HuH-7 (cell line): ENCODE results near the gene RASSF7.

ENCODE experiments used
- DNase-seq: peaks from one replicate; pipeline ENCODE4 v3.0.0; 2011; ENCODE audit warnings: low spot score

Gene RASSF7

DNA sequence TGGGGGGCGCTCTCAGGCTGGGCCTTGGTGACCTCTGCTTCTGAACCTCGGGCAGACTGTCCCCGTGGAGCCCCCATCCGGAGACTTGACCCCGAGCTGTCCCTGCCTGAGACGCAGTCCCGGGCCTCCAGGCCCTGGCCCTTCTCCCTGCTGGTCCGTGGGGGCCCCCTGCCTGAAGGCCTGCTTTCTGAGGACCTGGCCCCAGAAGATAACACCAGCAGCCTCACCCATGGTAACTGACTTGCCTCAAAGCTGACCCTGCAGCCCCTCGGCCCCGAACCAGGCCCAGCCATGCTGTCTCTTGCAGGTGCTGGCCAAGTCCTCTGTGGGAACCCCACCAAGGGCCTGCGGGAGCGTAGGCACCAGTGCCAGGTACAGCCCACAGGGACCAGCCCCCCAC is 9.2 kb upstream of the RASSF7 start:
- DNase-seq, result no peak

DNA sequence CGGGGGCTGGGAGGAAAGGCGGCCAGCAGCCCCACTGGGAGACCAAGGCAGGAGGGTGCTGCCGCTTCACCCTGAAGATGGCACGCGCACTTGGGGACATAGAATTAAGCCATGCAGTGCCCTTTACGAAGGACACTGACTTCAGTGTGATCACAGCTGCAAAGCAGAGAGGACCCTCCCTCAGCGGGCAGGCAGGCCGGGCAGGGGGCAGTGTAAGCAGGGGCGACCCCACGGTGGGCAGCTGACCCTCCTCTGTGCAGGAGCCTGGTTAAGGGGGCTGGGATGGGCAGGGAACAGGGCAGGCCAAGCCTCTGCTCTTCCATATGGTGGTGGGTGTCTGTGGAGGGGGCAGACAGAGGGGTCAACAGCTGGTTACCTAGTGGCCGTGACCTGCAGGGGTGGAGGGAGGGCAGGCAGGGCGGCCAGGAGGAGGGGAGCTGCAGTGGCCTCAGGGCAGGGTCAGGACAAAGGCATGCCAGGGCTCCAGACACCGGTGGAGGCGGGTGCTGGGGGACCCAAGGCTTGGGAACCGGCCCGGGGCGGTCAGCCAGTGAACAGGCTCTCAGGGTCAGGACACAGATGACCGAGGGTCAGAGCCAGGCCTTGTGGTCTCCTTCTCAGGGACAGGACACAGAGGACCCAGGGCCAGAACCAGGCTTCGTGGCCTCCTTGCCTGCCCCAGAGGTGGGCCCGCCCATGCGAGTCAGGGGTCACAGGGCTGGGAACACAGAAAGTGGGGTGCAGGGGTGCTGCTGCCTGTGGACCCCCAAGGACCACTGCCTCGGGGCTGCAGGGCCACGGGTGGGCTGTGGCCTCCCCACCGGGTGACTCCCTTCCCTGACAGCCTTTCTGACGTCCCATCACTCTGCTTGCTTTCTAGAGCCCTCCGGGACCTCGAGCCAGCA is 7.4 kb upstream of the RASSF7 start:
- no peak for DNase-seq

DNA sequence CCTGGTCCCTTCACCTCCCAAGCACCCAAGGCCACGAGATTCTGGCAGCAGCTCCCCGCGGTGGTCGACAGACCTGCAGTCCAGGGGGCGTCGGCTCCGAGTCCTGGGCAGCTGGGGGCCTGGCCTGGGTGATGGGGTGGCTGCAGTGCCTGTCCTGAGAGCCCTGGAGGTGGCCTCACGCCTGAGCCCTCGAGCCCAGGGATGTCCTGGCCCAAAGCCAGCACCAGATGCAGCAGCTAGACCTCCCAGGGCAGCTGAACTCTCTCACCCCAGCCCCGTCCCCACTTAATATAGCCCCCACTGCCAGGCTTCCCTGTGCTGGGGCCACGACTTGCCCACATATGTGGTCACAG is 6.8 kb upstream of the RASSF7 start:
- DNase-seq, result no peak

DNA sequence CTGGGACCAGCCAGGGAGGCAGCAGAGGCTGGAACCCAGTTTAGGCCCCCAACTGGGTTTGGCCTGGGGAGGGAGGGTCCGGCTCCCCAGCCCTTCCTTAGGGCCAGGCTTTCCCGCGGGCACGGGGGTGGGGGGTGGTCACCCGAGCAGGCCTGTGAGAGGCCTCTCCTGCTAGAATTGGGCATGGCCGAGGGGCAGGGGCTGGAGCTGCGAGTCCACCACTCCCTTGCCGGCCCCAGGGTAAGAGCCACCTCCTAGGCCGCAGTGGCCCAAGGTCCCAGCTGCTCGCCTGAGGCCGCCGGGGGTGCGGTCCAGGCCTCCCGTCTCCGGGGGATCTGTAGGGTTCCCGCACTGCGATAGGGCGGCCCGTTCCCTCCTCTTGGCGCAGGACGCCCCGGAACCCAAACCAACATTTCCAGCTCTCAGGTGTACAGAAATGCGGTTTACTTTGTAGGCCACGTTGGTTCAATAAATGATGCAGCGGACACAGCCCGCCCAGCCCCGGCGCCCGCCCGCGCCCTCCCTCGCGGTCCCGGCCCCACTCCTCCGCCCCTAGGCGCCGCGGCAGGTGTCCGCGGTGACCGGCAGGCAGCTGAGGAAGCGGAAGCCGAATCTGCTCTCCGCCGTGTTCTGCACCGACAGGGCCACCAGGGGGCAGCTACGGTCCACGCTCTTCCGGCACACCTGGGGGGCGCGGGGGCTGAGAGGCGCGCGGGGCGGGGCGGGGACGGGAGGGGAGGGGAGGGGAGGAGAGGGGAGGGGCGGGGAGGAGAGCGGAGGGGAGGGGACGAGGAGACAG is 6.1 kb upstream of the RASSF7 start:
- DNase-seq, result peak; percentile 78

DNA sequence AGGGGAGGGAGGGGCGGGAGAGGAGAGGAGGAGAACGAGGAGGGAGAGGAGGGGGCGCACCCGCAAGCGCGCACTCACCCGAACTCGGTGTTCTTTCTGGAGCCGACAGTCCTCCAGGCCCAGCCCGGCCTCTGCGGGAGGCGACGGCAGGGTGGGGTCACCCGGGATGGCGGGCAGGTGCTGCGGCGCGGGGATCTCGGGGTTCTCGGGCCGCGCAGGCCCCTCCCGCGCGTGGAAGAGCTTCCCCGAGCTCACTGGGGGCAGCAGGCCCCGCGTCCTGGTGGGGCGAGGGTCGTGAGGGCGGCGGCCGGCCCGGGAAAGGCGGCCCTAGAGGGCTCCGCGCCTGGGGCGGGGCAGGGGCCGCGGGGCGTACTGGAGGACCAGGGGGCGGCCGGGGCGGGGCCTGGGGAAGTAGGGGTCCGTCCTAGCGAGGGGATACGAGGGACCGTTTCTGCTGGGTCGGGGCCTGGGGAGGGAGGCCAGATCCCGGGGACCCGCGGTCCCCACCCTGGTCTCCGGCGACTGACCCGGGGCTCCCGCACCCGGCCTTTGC is 5.5 kb upstream of the RASSF7 start:
- no peak for DNase-seq

DNA sequence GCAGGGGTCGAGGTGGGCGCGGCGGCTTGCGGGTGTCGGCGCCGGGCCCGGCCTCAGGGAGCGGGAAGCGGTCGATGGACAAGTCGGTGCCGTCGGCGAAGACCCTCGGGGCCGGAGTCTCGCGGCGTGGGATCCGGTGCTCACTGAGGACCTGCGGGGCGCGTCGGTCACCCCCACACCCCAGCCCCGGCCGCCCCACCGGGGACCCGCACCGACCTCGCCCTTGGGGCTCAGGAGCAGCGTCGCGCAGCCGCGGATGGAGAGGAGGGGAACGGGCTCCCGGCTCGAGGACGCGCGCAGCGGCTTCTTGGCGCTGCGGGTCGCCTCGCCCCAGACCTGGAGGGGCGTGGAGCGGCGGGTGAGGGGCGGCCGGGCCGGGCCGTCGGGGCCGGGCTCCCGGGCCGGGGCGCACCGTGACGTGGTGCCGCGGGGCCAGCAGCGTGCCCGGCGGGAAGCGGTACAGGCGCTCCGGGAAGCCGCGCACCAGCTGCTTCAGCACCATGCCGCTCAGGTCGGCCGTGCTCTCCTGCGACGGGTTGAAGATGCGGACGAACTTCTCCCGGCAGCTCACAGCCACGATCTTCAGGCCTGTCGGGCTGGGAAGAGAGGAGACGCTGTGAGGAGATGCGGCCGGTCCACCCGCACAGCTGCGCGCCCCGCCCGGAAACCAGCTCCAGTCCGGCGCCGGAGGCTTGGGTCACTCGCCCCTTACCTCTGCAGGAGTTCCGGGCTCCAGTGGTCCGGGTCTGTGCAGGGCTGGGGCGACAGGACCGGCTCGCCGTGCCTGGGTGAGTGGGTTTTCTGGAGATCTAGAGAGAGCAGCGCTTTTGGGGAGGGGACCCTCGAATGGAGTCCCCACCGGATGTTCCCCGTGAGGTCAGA is 4.7 kb upstream of the RASSF7 start:
- no peak for DNase-seq

DNA sequence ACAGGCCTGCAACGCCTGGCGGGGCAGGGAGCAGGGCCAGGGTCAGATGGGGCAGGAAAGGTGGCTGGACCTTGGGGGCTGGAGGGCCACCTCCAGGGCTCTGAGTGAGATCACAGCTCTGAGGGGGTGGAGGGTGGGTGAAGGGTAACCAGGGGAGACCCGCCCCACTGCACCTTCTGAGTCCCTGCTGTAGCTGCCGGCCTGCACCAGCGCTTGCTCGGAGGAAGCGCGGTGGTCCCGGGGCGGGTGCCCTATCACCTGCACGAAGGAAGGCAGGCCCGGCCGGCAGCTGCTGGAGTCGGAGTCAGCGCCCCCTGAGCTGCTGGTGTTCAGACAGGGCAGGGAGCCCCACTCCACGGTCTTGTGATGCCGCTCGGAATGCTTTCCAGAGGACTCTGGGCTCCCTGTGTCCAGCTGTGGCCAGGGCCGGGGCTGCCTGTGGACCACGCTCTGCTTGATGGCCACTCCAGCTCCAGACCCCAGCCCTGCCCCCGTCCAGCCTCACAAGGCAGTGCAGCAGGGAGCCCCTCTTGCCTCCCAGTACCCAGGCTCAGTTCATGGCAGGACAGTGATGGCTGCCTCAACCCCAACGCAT is 4.0 kb upstream of the RASSF7 start:
- no peak for DNase-seq

DNA sequence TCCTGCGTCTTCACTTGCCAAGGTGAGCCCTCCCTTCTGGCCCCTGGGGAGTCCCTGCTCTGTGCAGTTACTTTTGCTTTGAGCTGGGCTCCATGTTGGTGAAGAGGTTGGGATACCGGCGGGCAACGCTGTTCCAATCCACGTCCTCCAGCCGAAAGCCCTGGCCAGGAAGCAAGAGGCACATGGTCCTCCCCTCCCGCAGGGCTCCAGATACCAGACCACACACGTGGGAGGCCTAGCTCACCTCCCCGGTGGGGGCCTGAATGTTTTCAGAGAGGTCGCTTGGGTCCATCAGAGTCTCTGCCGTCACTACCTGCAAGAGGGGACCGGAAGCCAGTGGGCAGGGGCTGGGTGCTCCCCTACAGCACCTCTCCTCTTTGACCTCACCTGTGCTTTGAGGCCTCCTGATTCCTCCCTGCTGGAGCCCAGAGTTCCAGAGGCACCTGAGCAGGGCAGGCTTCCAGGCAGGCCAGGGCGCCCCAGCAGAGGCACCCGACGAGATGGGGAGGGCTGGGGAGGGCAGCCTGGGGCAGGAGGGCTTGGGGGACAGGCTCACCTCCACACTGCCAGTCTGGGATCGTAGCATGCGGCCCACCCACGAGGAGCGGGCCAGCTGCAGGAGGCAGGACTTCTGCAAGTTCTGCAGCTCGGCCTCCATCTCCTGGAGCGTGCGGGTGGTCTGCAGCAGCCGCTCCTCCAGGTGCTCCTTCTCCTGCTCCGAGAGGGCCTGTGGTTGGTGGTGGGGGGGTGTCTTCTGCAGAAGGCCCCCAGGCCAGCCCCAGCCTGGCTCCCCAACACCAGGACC is 3.2 kb upstream of the RASSF7 start:
- no peak for DNase-seq

DNA sequence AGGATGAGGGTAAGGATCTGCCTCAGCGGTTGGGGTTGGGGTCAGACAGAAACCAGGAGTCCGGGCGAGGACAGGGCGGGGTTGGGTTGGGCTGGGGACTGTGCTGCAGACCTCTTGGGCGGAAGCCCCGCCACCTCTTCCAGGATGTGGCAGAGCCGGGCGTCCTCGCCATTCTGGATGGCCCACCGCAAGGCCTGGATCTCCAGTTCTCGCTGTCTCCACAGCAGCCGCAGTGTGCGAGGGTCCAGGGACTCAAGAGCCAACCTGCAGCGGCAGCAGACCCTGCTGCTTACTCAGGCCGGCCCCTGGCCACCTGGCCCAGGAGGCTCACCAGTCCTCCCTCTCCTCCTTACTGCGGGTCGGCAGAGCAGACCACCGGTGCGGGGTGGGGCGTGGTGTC is 2.3 kb upstream of the RASSF7 start:
- DNase-seq, result no peak

DNA sequence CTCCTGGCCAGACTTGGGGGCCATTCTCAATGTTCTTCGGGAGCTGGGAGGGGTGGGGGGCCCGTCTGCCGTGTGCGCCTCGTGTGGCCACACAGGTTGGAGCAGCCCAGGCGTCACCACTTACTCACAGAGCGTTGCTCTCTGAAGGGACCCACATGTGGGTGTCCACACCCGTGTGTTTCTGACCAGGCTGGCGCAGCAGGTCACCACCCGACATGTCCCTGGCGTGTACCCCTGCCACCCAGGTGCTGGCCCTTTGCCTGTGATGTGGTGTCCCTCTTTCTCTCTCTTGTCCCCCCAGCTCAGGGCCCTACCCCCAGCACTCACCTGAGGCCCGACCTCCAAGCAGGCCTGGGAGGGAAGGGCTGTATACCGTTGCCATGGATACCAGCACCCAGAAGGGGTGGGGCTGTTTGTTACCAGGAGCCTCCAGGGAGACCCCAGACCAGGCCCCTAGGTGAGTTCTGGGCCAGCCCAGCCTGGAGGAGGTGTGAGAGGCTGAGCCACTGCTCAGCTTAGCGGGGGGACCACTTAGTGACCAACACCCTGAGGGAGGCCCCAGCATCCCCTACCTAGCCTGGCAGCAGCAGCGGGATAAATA is 1.6 kb upstream of the RASSF7 start:
- no peak for DNase-seq

DNA sequence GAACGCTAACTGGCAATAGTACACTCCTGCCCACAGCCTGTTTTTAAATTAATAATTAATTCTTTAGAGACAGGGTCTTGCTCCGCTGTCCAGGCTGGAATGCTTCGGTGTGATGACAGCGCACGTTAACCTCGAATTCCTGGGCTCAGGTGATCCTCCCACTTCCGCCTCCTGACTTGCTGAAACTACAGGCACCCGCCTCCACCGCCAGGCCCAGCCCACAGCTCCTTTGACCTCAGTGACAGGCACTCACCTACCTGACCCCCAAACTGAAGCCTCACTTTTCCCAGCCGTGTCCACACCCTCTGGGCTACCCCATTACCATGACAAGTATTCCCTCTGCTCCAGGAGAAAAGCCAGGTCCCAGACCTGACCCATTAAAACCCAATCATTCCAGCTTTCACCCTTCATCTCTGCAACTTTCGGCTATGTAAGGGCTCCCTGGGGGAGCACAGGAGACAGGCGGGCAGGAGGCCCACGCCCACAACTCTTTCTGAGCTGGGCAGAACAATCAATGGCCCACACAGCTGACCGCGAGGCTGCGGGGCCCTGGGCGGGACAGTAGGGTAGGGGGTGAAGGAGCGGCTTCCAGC is 962 bp upstream of the RASSF7 start:
- DNase-seq, result no peak

DNA sequence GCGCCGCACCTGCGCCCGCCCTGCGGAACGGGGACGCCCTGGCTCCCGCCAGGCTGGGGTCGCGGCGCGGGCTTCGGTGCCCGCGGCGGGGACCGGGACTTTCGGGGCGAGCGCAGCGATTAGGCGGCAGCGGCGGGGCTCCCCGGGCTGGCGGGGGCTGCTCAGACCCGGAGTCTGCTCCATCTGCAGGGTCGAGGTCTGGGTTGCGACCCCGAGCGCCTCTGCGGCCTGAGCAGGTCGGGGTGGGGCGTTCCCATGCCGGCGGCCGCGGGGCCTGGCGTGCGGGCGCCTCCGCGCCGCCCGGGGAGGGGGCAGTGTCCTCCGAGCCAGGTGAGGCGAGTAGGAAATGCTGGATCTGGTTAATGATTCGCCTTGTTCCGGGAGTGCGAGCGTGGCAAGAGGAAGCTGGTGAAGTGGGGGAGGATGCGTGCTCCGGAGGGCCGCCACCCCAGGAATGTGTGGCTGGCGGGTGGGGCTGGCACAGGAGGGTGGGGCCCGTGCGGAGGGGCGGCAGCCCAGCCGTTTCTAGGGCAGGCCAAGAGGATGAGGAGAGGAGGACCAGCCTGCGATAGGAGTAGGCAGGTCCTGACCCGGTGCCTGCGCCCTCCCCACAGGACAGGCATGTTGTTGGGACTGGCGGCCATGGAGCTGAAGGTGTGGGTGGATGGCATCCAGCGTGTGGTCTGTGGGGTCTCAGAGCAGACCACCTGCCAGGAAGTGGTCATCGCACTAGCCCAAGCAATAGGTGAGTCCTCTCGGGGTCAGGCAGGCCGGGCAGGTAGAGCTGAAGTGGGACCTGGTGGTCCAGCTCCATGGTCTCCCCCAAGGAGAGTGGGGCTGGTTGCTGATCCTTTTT is 606 bp downstream of the RASSF7 start:
- DNase-seq, result peak; percentile 74

DNA sequence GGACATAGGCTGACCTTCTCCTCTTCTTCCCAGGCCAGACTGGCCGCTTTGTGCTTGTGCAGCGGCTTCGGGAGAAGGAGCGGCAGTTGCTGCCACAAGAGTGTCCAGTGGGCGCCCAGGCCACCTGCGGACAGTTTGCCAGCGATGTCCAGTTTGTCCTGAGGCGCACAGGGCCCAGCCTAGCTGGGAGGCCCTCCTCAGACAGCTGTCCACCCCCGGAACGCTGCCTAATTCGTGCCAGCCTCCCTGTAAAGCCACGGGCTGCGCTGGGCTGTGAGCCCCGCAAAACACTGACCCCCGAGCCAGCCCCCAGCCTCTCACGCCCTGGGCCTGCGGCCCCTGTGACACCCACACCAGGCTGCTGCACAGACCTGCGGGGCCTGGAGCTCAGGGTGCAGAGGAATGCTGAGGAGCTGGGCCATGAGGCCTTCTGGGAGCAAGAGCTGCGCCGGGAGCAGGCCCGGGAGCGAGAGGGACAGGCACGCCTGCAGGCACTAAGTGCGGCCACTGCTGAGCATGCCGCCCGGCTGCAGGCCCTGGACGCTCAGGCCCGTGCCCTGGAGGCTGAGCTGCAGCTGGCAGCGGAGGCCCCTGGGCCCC is 1.4 kb downstream of the RASSF7 start:
- DNase-seq, result no peak

DNA sequence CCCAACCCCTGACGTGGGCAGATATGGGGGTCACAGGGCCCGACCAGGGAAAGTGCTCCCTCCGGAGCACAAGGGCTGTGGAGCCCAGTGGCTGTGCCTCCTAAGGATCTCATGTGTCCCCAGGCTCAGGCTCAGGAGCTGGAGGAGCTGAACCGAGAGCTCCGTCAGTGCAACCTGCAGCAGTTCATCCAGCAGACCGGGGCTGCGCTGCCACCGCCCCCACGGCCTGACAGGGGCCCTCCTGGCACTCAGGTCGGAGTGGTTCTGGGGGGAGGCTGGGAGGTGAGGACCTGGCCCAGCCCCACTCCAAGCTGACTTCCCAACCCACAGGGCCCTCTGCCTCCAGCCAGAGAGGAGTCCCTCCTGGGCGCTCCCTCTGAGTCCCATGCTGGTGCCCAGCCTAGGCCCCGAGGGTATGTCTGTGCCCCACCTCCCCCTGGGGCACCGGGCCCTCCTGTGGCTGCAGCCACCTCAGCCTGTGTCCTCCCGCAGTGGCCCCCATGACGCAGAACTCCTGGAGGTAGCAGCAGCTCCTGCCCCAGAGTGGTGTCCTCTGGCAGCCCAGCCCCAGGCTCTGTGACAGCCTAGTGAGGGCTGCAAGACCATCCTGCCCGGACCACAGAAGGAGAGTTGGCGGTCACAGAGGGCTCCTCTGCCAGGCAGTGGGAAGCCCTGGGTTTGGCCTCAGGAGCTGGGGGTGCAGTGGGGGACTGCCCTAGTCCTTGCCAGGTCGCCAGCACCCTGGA is 2.5 kb downstream of the RASSF7 start:
- no peak for DNase-seq

DNA sequence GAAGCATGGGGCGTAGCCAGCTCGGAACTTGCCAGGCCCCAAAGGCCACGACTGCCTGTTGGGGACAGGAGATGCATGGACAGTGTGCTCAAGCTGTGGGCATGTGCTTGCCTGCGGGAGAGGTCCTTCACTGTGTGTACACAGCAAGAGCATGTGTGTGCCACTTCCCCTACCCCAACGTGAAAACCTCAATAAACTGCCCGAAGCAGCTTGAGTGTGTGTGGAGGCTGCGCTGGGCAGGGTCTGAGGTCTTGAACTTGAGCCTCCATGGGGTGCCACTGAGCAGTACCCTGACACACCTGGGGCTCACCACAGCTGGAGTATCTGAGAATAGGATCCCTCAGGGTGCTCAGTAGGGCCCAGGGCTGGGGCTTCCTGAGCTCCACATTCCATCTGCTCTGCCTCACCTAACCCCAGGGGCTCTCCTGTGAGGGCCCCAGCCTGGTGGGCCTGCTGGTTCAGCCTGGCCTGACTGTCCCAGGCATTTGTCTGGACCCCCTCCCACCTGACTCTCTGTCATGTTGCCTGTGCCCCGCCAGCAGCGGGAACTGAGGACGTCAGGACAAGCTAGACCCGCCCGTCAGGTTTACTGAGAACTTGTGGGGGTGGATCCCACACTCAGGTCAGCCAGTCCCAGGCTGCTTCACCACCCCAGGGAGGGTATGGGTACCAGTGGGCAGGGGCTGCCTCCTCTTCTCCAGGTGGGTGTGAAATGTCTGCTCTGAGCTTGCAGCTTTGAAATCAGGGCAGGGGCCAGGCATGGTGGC is 3.2 kb downstream of the RASSF7 start:
- no peak for DNase-seq

DNA sequence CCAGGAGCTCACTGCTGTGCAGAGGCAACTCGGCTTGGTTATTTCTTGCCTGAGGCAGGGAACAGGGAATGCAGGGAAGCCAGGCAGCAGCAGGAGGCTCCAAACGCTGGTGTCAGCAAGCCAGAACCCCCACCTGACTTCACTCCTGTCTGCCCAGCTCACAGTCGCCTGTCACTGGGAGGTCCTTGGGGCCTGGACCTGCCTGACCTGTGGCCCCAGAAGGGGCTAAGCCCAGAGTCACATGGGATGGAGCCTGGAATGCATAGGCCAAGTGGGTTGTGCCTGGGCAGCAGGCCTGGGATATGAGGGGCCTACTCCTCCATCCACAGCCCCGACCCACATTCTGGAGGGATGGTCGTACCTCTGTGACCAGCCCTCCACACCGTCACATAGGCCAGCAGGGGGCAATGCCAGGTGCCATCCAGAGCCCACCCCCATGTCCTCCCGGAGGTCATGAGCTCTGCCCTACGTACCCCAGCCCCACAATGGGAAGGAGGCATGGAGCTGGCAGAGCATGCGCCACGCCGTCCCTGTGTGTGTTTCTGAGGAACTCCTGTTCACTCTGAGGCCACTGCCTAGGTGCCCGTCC is 5.2 kb downstream of the RASSF7 start:
- DNase-seq, result no peak
